CD4-positive, alpha-beta T cell (primary cell): ENCODE results near the gene SLC31A1. TPM values are rescaled to one million over a fixed set of nuclear protein-coding genes. Genes with fewer than 3 reads are reported as not detected.
A peak's percentile ranks its signal among the peaks of the same experiment; 100 is the strongest.

Experiments used
- ATAC-seq: fragments of 200-7000 bp; cut with Tn5 transposase; one replicate; pipeline ENCODE4 v1.10.0; 2022; ENCODE audit warnings: mild to moderate bottlenecking; ENCODE audit not compliant: poor library complexity
- CTCF ChIA-PET: fragments of 350-600 bp; sonication (Branson Sonifier 250); formaldehyde crosslinking; loops from one replicate; lab custom pipeline; 2021; ENCODE audit warnings: antibody characterized with exemption, inconsistent platforms; lab: Charles Lee
- POLR2A ChIA-PET: fragments of 350-600 bp; sonication (Branson Sonifier 250); formaldehyde crosslinking; loops from one replicate; lab custom pipeline; 2021; ENCODE audit warnings: antibody characterized with exemption, inconsistent platforms; lab: Charles Lee
- DNase-seq, 14 experiments: peaks; one replicate each; pipeline ENCODE4 v3.0.0-alpha.2; 2013 to 2020; ENCODE audit warnings: mixed read lengths in 2 of 14
- H3K27ac ChIP-seq, 2 donors: one replicate each; pipeline versions ENCODE4 v1.5.1 to v1.7.0; 2013; ENCODE audit warnings: low read length in 2 of 2, low read depth in 1 of 2, mild to moderate bottlenecking in 1 of 2
- H3K27me3 ChIP-seq, 2 experiments: 1 replicate in 1 of 2; 2 replicates in 1 of 2; pipeline versions ENCODE4 v1.6.1 to v1.7.0; 2013; ENCODE audit warnings: low read length in 2 of 2, control low read depth in 1 of 2, mild to moderate bottlenecking in 1 of 2, moderate library complexity in 1 of 2; ENCODE audit not compliant: insufficient read depth in 2 of 2, control insufficient read depth in 1 of 2
- H3K36me3 ChIP-seq: one replicate; pipeline ENCODE4 v1.6.1; 2013; ENCODE audit warnings: low read length, control low read depth; ENCODE audit not compliant: insufficient read depth
- H3K4me1 ChIP-seq: one replicate; pipeline ENCODE4 v1.6.1; 2013; ENCODE audit warnings: low read length, control low read depth; ENCODE audit not compliant: insufficient read depth
- H3K4me3 ChIP-seq: one replicate; pipeline ENCODE4 v1.5.1; 2013; ENCODE audit warnings: mild to moderate bottlenecking, low read length, moderate library complexity
- H3K9me3 ChIP-seq, 2 experiments: 1 replicate in 1 of 2; 2 replicates in 1 of 2; pipeline versions ENCODE4 v1.6.1 to v1.7.0; 2013; ENCODE audit warnings: low read length in 2 of 2, mild to moderate bottlenecking in 2 of 2, control low read depth in 1 of 2, moderate library complexity in 1 of 2; ENCODE audit not compliant: control insufficient read depth in 1 of 2, insufficient read depth in 1 of 2
- H3K27ac Mint-ChIP-seq: one replicate; pipeline ENCODE4 v1.8.0; 2020; ENCODE audit warnings: mixed read lengths
- H3K27me3 Mint-ChIP-seq: one replicate; pipeline ENCODE4 v1.8.0; 2021; ENCODE audit warnings: mixed read lengths
- H3K36me3 Mint-ChIP-seq: one replicate; pipeline ENCODE4 v1.8.0; 2021; ENCODE audit warnings: low read depth, mixed read lengths
- H3K4me1 Mint-ChIP-seq: one replicate; pipeline ENCODE4 v1.8.0; 2021; ENCODE audit warnings: low read depth, mixed read lengths
- H3K4me3 Mint-ChIP-seq: one replicate; pipeline ENCODE4 v1.8.0; 2020; ENCODE audit warnings: mild to moderate bottlenecking, mixed read lengths
- H3K9me3 Mint-ChIP-seq: one replicate; pipeline ENCODE4 v1.8.0; 2020; ENCODE audit warnings: mixed read lengths
- intact Hi-C, 2 experiments: fragments of 100-400 bp; cut with DNase I in 1 of 2; cut with micrococcal nuclease in 1 of 2; formaldehyde crosslinking; loops; one replicate each; pipeline versions ENCODE4 v1.15.1 to v1.9.0; 2023 to 2025; cut with DNase I, micrococcal nuclease
- total RNA-seq, 174 experiments: library from RNA in 2 of 174; stranded (reverse) in 2 of 174; gene quantifications; one replicate each; pipeline ENCODE4 v1.2.3 and lab custom pipeline; 2021 to 2026
- TF ChIP-seq, protein P1 (sequence below): fragments of 200-600 bp; IDR thresholded peaks from one replicate; pipeline ENCODE4 v1.8.0; 2022; ENCODE audit warnings: antibody characterized with exemption, mild to moderate bottlenecking

Gene SLC31A1
- total RNA-seq, 2 experiments from 2014 or later: 12.1 to 12.3 TPM

GRCh38 chr9:113296796-113297558 is 75.6 kb downstream of the SLC31A1 start:
- Mint-ChIP-seq H3K27me3 (no peaks in the 10 kb centered on the region), H3K9me3 (no peaks in the 10 kb centered on the region), H3K4me1 (no peaks in the 10 kb centered on the region), H3K4me3 (no peak overlapping the region), H3K36me3 (peaks cover 19% of the 10 kb centered on the region), H3K27ac (no peak overlapping the region)
- Histone ChIP-seq H3K36me3 (peaks cover 13% of the 10 kb centered on the region), H3K9me3 (no peaks in the 10 kb centered on the region), H3K4me3 (no peak overlapping the region), H3K27me3 (no peaks in the 10 kb centered on the region), H3K4me1 (no peaks in the 10 kb centered on the region), H3K27ac (no peak overlapping the region)
- intact Hi-C loops: no loop called here
- ChIA-PET CTCF (no interaction called here), POLR2A (no interaction called here)
- DNase-seq (no peak), ATAC-seq (no peak)
- TF ChIP-seq, protein P1, sequence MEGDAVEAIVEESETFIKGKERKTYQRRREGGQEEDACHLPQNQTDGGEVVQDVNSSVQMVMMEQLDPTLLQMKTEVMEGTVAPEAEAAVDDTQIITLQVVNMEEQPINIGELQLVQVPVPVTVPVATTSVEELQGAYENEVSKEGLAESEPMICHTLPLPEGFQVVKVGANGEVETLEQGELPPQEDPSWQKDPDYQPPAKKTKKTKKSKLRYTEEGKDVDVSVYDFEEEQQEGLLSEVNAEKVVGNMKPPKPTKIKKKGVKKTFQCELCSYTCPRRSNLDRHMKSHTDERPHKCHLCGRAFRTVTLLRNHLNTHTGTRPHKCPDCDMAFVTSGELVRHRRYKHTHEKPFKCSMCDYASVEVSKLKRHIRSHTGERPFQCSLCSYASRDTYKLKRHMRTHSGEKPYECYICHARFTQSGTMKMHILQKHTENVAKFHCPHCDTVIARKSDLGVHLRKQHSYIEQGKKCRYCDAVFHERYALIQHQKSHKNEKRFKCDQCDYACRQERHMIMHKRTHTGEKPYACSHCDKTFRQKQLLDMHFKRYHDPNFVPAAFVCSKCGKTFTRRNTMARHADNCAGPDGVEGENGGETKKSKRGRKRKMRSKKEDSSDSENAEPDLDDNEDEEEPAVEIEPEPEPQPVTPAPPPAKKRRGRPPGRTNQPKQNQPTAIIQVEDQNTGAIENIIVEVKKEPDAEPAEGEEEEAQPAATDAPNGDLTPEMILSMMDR: no peak

GRCh38 chr9:113298311-113298710 is 77.0 kb downstream of the SLC31A1 start:
- Mint-ChIP-seq H3K27me3 (no peaks in the 10 kb centered on the region), H3K4me3 (no peak overlapping the region), H3K36me3 (peaks cover 7% of the 10 kb centered on the region), H3K4me1 (no peaks in the 10 kb centered on the region), H3K9me3 (no peaks in the 10 kb centered on the region), H3K27ac (no peak overlapping the region)
- no peaks in the 10 kb centered on the region for H3K27me3 ChIP-seq
- H3K4me1 ChIP-seq: no peaks in the 10 kb centered on the region
- peaks cover under 1% of the 10 kb centered on the region for H3K36me3 ChIP-seq
- DNase-seq (no peak), ATAC-seq (no peak)
- CTCF ChIA-PET: no interaction called here
- TF ChIP-seq, protein P1: no peak
- POLR2A ChIA-PET: no interaction called here
- intact Hi-C loops: no loop called here
- no peak overlapping the region for H3K27ac ChIP-seq
- H3K4me3 ChIP-seq: no peak overlapping the region
- H3K9me3 ChIP-seq: no peaks in the 10 kb centered on the region

DNA sequence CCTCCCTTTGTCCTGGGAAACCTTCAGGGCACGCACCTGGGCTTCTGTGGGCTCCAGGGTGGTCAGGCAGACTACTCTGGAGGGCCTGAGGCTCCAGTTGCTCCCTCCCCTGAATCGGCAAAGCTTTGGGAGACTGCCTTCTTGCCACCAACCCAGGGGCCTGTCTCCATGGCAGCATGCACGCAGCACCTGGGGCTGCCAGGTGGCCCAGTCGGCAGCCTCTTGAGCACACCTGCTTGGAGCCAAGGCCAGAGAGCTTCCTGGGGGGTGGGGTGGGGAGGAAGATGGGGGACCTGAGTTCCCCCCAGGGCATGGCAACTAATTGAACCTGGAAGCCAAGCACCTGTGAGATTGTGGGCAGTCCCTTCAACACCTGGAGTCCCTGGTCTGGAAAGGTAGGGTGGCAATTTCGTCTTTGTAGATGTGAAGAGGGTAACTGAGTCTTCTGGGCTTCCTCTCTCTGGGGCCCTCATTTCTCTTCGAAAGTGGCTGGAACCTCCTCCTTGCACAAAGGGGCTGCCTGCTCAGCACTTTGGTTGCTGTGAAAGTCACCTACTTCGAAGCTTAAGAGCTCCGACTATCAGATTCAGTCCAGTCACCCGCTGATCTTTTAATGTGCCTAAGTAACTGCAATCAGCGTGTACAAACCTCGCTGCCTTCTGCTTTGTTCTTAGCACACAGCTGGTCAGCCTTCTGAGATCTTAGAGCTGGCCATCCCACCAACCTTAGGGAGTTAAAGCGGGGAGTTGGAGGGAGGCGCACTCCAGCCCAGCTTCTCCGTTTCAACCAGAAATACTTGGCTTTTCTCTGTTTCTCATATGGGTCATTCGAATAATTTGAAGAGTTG is 77.8 kb downstream of the SLC31A1 start:
- H3K27ac Mint-ChIP-seq: no peak overlapping the region
- no peak for ATAC-seq
- intact Hi-C loops: no loop called here

More for the DNA sequence above, 77.8 kb downstream of the SLC31A1 start:
- Histone ChIP-seq H3K27ac (no peak overlapping the region), H3K27me3 (no peaks in the 10 kb centered on the region), H3K4me1 (no peaks in the 10 kb centered on the region), H3K9me3 (no peaks in the 10 kb centered on the region), H3K4me3 (no peak overlapping the region), H3K36me3 (no peaks in the 10 kb centered on the region)
- H3K36me3 Mint-ChIP-seq: no peaks in the 10 kb centered on the region
- no peak overlapping the region for H3K4me3 Mint-ChIP-seq
- ChIA-PET POLR2A (no interaction called here), CTCF (no interaction called here)
- H3K4me1 Mint-ChIP-seq: no peaks in the 10 kb centered on the region
- peak in 1 of 14 experiments; percentile 9 for DNase-seq
- no peaks in the 10 kb centered on the region for H3K27me3 Mint-ChIP-seq
- H3K9me3 Mint-ChIP-seq: no peaks in the 10 kb centered on the region
- TF ChIP-seq, protein P1: no peak
